GF-D8 (cell line): ENCODE data around the gene SLC19A2.
A peak's percentile ranks its signal among the peaks of the same experiment; 100 is the strongest.
"Not testable (repeated sequence)": the region's sequence is repeated elsewhere in the genome, so short reads cannot be mapped to it uniquely, and the experiment has no call there.

Source experiments
- DNase-seq: peaks from one replicate; lab custom pipeline; 2025; lab: John Stamatoyannopoulos, UW

Gene SLC19A2

DNA sequence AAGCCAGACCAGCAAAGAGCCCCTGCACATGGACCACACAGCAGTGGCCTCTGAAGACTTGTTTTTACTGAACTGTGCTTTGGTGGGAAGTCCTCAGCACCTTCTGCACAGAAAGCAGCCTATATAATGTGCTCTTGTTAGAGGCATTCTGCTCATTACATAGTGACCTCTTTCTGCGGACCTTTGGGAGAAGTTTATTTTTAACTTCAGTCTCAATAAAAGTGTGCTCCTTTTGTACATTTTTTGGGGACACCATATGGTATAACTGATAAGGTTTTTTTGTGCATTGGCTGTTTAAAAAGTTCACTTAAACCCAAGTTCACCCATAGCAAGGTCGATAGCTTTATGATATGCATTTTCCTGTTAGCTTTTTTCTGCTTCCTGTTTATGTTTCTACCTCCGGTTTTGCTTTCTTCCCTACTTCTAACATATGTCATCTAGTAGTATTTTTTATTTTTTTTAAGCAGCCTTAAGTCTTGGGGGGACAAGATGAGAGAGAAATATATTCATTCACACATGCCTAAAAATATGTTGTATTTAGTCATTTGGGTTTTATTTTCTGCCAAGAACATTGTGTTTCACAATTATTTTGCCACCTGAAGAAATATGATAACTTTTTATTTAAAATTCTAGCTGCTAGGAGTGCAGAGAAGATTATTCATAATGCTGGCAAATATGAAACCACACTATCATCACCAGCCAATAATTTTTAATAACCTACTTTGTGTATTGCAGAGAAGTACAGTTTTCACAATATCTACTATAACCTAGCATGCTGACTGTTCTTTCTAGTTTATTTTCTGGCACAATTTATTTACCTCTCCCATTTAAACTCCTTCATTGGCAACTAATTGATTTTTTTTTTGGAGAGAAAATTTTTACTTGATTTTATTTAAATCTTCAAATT, 22.9 kb upstream of the SLC19A2 start:
- peak; percentile 9 for DNase-seq

DNA sequence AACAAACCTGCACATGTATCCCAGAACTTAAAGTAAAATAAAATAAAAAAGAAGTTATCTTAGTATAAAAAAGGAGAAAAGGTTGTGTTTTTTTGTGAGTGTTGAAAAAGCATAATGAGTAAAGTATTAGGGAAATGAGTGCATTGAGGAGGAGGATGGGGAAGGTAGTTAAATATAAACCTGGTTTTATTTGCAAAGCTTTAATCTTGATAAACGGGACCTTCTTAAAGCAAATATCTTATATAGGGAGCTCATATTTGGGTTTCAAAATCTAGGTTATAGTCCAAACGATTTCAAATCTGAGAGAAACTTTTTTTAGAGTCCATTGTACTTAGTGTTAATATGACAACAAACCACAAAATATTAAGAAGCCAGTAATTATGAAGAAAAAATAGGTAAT, 21.7 kb upstream of the SLC19A2 start:
- DNase-seq: no peak

DNA sequence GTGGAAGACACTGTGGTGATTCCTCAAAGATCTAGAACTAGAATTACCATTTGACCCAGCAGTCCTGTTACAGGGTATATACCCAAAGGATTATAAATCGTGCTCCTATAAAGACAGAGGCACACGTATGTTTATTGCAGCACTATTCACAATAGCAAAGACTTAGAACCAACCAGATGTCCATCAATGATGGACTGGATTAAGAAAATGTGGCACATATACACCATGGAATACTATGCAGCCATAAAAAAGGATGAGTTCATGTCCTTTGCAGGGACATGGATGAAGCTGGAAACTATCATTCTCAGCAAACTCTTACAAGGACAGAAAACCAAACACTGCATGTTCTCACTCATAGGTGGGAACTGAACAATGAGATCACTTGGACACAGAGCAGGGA, 17.9 kb upstream of the SLC19A2 start:
- not testable (repeated sequence) for DNase-seq

DNA sequence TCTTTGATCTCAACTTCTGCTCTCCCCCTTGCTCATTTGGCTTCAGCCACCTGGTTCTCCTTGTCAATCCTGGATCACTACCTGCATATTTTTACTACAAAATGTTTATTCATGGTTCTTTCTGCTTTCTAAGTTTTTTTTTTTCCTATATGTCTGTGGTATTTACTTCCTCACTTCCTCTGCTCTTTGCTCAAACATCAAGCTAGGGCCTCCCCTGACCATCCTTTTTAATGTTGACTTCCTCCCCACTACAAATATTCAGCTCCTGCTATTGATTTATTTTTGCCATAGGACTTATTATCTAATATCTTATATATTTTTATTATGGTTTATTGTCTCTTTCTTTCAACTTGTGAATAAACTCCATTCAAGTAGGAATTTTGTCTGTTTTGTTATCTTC, 14.1 kb upstream of the SLC19A2 start:
- no peak for DNase-seq

- DNase-seq: no peak
These were observed 11.6 kb upstream of the SLC19A2 start for GRCh38 chr1:169497317-169497716.

- DNase-seq: no peak
These were observed 10.2 kb upstream of the SLC19A2 start for GRCh38 chr1:169495916-169496315.

DNA sequence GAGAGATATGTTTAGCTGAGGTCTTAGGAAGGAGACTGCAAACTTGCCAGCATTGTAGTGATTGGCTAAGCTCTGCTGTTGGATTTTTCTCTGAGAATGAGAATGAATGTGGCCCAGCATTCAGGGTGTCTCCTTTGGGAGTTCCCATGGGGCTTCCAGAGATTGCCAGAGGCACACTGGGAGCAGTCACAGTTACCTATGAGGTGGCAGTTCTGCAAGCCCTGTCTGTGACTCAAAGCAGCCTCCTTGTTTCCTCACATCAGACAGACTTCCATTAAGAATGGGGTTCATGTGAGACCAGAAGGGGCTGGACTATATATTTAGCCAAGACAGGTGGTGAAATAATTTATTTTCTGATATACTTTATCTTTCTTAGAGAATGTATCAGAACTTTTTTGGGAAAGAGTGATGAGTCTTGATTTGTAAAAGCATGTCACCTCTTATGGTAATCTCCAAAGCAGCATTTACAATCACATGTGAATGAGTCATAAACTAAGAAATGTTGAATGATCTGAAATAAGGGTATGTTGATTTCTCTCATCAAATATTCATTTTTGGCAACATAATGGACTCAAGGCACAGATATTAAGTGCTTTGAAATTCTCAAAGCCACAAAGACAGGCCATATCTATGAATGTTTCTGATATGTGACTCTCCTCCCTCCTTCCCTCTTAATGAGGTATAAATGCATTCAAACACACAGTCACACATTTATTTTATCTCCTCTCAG, 9.5 kb upstream of the SLC19A2 start:
- no peak for DNase-seq

- DNase-seq: no peak
These were observed 8.6 kb upstream of the SLC19A2 start for GRCh38 chr1:169494343-169494742.

GRCh38 chr1:169493251-169493650, 7.5 kb upstream of the SLC19A2 start:
- DNase-seq: no peak

- DNase-seq: no peak
These were observed 6.1 kb upstream of the SLC19A2 start for GRCh38 chr1:169491845-169492281.

DNA sequence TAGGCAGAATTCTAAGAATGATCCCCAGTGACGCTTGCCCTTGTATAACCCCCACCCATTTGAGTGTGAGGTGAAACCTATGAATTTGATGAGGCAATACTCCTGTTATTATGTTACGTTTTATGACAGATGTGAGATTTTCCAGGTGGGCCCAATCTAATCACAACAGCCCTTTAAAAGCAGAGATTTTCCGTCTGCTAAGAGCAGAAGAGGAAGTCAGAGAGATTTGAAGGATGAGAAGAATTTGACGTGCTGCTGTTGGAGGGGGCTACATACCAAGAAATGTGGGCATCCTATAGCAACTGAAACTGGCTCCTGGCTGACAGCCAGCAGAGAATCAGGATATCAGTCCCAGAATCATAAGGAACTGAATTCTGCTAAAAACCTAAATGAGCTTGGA, 2.4 kb upstream of the SLC19A2 start:
- no peak for DNase-seq

- DNase-seq: no peak
These were observed 1.8 kb upstream of the SLC19A2 start for GRCh38 chr1:169487561-169487960.

DNA sequence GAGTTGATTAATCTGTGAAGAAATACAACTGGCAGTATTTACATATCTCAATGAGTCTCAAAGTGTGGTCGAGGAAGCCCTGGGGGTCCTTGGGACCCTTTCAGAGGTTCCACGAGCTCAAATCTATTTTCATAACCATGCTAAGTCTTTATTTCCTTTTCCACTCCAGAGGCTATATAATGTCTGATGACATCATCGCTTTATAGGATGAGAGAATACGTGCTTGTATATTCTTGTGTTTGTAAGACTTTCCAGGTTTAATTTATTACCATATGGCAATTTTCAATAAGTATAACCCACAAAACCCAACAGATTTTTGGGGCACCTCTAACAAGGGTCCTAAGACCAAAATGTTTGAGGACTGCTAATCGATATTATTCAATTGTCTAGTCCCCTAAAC, 1.4 kb upstream of the SLC19A2 start:
- no peak for DNase-seq

- no peak for DNase-seq
These were observed 722 bp upstream of the SLC19A2 start for GRCh38 chr1:169486281-169487051.

DNA sequence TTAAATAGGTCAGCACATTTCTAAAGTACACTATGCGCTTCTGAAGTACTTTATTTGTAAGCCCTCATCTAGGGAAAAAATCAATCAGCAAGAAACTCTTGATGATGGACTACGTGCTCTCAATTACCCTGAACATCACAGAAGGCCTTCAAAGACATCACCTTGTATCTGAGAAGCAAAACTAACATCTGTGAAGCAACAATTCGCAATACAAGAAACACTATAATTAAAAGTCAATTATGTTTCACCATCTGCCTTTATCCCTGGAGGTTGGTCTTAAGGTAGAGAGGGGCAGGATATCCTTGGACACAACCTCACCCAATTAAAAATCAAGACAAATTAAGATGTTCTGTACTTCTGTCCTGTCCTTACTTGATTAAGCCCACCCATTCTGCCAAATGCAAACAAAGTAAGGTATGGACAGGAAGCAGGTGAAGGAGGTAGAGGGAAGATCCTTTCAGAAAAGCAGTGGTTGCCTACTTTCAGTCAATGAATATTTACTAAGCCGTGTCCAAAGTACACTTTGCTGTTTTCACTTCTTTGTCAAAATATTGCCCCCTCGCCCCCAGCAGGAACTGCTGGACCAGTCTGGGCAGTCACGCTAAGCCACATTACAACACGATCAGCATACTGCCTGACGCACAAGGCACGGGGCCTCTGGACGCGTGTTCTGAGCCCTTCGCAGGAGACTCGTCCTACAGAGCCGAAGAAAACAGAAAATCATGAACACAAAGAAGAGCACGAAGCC, 887 bp downstream of the SLC19A2 start:
- no peak for DNase-seq

- DNase-seq: no peak
These were observed 1.6 kb downstream of the SLC19A2 start for GRCh38 chr1:169484101-169484500.

- DNase-seq: peak; percentile 39
These were observed 2.2 kb downstream of the SLC19A2 start for GRCh38 chr1:169483500-169483966.

DNA sequence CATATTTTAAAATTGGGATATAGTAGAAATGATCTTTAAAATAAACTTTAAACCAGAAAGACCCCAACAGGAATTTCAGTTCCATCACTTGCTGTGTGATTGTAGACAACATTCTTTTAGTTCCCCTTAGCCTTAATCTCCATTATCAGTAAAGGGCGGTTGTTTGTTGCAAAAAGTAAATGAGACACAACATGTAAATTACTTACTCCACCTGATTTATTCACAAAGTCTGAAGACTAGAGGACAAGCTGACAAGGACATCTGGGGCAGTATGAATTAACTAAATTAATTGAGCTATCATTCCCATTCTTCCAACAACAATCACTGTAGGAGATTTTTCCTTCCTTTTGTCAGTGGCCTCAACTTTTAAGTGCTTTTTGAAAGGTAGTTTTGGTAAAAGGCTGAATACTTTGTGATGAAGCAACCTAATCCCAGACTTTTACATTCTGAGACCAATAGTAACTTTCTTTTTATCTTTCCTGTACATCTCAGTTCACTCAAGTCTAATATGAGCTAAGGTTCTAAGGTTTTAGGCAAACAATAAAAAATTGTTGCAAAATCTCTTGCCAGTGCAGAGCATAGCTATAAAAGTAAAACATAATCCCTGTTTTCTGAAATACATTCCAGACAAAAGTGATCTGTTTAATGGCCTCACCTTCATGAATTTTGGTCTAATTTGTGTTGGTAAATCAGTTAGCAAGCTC, 6.2 kb downstream of the SLC19A2 start:
- DNase-seq: peak; percentile 11

DNA sequence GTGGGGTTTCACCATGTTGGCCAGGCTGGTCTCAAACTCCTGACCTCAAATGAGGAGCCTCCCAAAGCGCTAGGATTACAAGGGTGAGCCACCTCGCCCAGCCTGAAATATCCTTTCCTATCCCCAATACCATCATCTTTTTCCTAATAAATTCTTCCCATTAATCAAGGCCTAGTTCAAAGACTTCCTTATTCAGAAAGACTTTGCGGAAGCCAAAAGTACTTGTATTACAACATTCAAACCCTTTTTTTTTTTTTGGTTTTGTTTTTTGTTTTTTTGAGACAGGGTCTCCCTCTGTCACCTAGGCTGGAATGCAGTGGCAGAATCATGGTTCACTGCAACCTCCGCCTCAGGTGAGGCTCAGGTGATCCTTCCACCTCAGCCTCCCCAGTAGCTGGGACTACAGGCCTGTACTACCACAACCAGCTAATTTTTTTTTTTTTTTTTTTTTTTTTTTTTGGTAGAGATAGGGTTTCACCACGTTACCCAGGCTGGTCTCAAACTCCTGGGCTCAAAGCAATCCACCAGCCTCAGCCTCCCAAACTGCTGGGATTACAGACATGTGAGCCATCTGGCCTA, 7.6 kb downstream of the SLC19A2 start:
- no peak for DNase-seq

GRCh38 chr1:169475806-169476387, 9.8 kb downstream of the SLC19A2 start:
- DNase-seq: no peak
